MCF 10A (cell line): ENCODE measurements around the gene KRTAP10-6. TPM values are rescaled to one million over a fixed set of nuclear protein-coding genes. Genes with fewer than 3 reads are reported as not detected.

Experiments used
- BruUV-seq: library from RNA; stranded (reverse); fragments of 400-500 nt; replicated peaks from 2 replicates; lab custom pipeline; 2021; lab: Mats Ljungman, UMichigan
- CTCF ChIA-PET: fragments of 300-600 bp; sonication (Branson Sonifier 250); formaldehyde crosslinking; extraction: SDS; loops from one replicate; lab custom pipeline; 2021; ENCODE audit warnings: antibody characterized with exemption, inconsistent platforms; lab: Yijun Ruan, JAX
- POLR2A ChIA-PET: fragments of 300-600, 350-650 bp; sonication (Branson Sonifier 250); formaldehyde crosslinking; extraction: SDS; loops from one replicate; lab custom pipeline; 2020; ENCODE audit warnings: antibody characterized with exemption, inconsistent platforms; lab: Yijun Ruan, JAX
- DNase-seq: peaks from one replicate; pipeline ENCODE4 v3.0.0-alpha.2; 2018; ENCODE audit not compliant: unreplicated experiment
- H3K27ac Mint-ChIP-seq: one replicate; pipeline ENCODE4 v1.8.0; 2022; ENCODE audit warnings: mild to moderate bottlenecking, low read depth, mixed read lengths; ENCODE audit not compliant: unreplicated experiment
- H3K27me3 Mint-ChIP-seq: one replicate; pipeline ENCODE4 v1.8.0; 2022; ENCODE audit warnings: mixed read lengths; ENCODE audit not compliant: insufficient read depth, unreplicated experiment
- H3K36me3 Mint-ChIP-seq: one replicate; pipeline ENCODE4 v1.8.0; 2022; ENCODE audit warnings: mild to moderate bottlenecking, moderate library complexity, mixed read lengths; ENCODE audit not compliant: insufficient read depth, unreplicated experiment
- H3K4me1 Mint-ChIP-seq: one replicate; pipeline ENCODE4 v1.8.0; 2022; ENCODE audit warnings: mixed read lengths; ENCODE audit not compliant: insufficient read depth, unreplicated experiment
- H3K4me3 Mint-ChIP-seq: one replicate; pipeline ENCODE4 v1.8.0; 2022; ENCODE audit warnings: mild to moderate bottlenecking, moderate library complexity, mixed read lengths; ENCODE audit not compliant: unreplicated experiment
- H3K9me3 Mint-ChIP-seq: one replicate; pipeline ENCODE4 v1.8.0; 2022; ENCODE audit warnings: mixed read lengths; ENCODE audit not compliant: unreplicated experiment
- CTCF ChIP-seq: fragments of 200-600 bp; IDR thresholded peaks from one replicate; pipeline ENCODE4 v1.8.0; 2022; ENCODE audit warnings: antibody characterized with exemption, mild to moderate bottlenecking; ENCODE audit not compliant: unreplicated experiment
- intact Hi-C: fragments of 100-400 bp; cut with micrococcal nuclease; formaldehyde crosslinking; loops from 2 replicates; pipeline ENCODE4 v1.14.1; 2022
- total RNA-seq: library from RNA; stranded (reverse); gene quantifications from 2 replicates; pipeline ENCODE4 v1.2.3, GENCODE V29; 2022

The KRTAP10-6 gene
- total RNA-seq, 1 experiment from 2014 or later = not detected

DNA sequence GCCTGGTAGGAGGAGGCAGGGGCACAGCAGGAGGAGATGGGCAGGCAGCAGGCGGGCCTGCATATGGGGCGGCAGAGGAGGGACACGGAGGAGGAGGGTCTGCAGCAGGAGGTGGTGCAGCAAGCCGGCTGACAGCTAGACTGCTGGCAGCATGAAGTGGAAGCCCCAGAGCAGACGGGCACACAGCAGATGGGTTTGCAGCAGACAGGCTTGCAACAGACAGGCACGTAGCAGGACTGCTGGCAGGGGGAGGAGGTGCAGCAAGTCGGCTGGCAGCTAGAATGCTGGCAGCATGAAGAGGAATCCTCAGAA, 12.5 kb downstream of the KRTAP10-6 start:
- H3K27ac Mint-ChIP-seq = no peak overlapping the region
- intact Hi-C loops = no loop called here
- peaks cover 3% of the 10 kb centered on the region for H3K4me1 Mint-ChIP-seq
- H3K36me3 Mint-ChIP-seq = no peaks in the 10 kb centered on the region
- DNase-seq = no peak
- CTCF ChIA-PET = no interaction called here
- no peak for TF ChIP-seq CTCF
- no peak overlapping the region for H3K4me3 Mint-ChIP-seq
- peaks cover 16% of the 10 kb centered on the region for H3K9me3 Mint-ChIP-seq
- no TSS peak for BruUV-seq
- POLR2A ChIA-PET = interaction anchor here (0.6 kb wide), 1 partner anchor 1677 kb away, joined by 3 read pairs; no protein-coding TSS in a partner anchor
- H3K27me3 Mint-ChIP-seq = peaks cover 40% of the 10 kb centered on the region

GRCh38 chr21:44579056-44579832, 13.1 kb downstream of the KRTAP10-6 start:
- intact Hi-C loops = no loop called here
- TF ChIP-seq CTCF = no peak
- ChIA-PET POLR2A (interaction anchor here (0.6 kb wide), 1 partner anchor 1676 kb away, joined by 3 read pairs; no protein-coding TSS in a partner anchor), CTCF (no interaction called here)
- no TSS peak for BruUV-seq
- H3K4me1 Mint-ChIP-seq = peaks cover 7% of the 10 kb centered on the region
- H3K27ac Mint-ChIP-seq = no peak overlapping the region
- H3K36me3 Mint-ChIP-seq = no peaks in the 10 kb centered on the region
- H3K27me3 Mint-ChIP-seq = peaks cover 40% of the 10 kb centered on the region
- peaks cover 16% of the 10 kb centered on the region for H3K9me3 Mint-ChIP-seq
- H3K4me3 Mint-ChIP-seq = no peak overlapping the region
- no peak for DNase-seq

- H3K9me3 Mint-ChIP-seq = peaks cover 16% of the 10 kb centered on the region
- POLR2A ChIA-PET = no interaction called here
Observed at GRCh38 chr21:44578371-44579055, 13.8 kb downstream of the KRTAP10-6 start.

More at GRCh38 chr21:44578371-44579055, 13.8 kb downstream of the KRTAP10-6 start:
- Mint-ChIP-seq H3K27ac (no peak overlapping the region), H3K27me3 (peaks cover 35% of the 10 kb centered on the region), H3K4me1 (peaks cover 7% of the 10 kb centered on the region), H3K4me3 (no peak overlapping the region), H3K36me3 (no peaks in the 10 kb centered on the region)
- CTCF ChIA-PET = no interaction called here
- no TSS peak for BruUV-seq
- no peak for DNase-seq
- no peak for TF ChIP-seq CTCF
- intact Hi-C loops = no loop called here
